ENCODE results near the gene LAMB3. TPM values are rescaled to one million over a fixed set of nuclear protein-coding genes. Genes with fewer than 3 reads are reported as not detected.

The LAMB3 gene
- total RNA-seq, 1 experiment from 2014 or later = 0.28 TPM

- Histone ChIP-seq H3K27me3 (ENCODE audit: insufficient read depth, low read length) (no peaks in the 10 kb centered on the region), H2AFZ (ENCODE audit: low read length) (no peak overlapping the region), H3K23me2 (ENCODE audit: insufficient read length, low read depth, low read length, poor library complexity, severe bottlenecking) (no peaks in the 10 kb centered on the region), H3K79me2 (ENCODE audit: insufficient read depth, low read length) (no peaks in the 10 kb centered on the region), H2BK120ac (ENCODE audit: low read depth, low read length, poor library complexity, severe bottlenecking) (no peak overlapping the region), H3K56ac (ENCODE audit: insufficient read length, low read depth, low read length) (no peak overlapping the region), H4K20me1 (ENCODE audit: control insufficient read depth, insufficient read depth, insufficient read length) (no peaks in the 10 kb centered on the region), H2BK12ac (ENCODE audit: insufficient read length, low read depth, low read length) (no peak overlapping the region), H3K18ac (ENCODE audit: insufficient read length, low read depth, low read length) (no peak overlapping the region), H4K5ac (ENCODE audit: insufficient read length, low read depth, low read length) (no peak overlapping the region), H3K79me1 (ENCODE audit: insufficient read depth, low read depth, low read length, poor library complexity, severe bottlenecking) (no peaks in the 10 kb centered on the region), H3K4ac (ENCODE audit: low read depth, low read length) (no peak overlapping the region), H3K14ac (ENCODE audit: insufficient read depth, low read length) (no peak overlapping the region; the same call in 1 of the 2 replicates), H3K9ac (ENCODE audit: extremely low read depth, insufficient read length, low read length) (no peak overlapping the region), H3K4me1 (ENCODE audit: insufficient read depth, low read length) (no peaks in the 10 kb centered on the region; the same call in 1 of the 2 replicates), H3K23ac (ENCODE audit: insufficient read length, low read depth, low read length) (no peak overlapping the region), H3K9me3 (ENCODE audit: control insufficient read depth, low read depth, low read length) (no peaks in the 10 kb centered on the region), H2BK15ac (ENCODE audit: low read depth, low read length) (no peak overlapping the region), H3K4me2 (ENCODE audit: insufficient read depth, insufficient read length, low read length) (no peak overlapping the region), H2BK5ac (ENCODE audit: insufficient read length, low read length) (no peak overlapping the region), H2BK20ac (ENCODE audit: low read depth, low read length, poor library complexity, severe bottlenecking) (no peak overlapping the region), H3K27ac (ENCODE audit: insufficient read length, low read depth, low read length) (no peak overlapping the region), H4K8ac (replicated peaks; ENCODE audit: insufficient read length, low read depth, low read length) (no peak overlapping the region), H2AK5ac (ENCODE audit: insufficient read length, low read length) (no peak overlapping the region), H4K91ac (ENCODE audit: insufficient read length, low read depth, low read length) (no peak overlapping the region), H3T11ph (ENCODE audit: low read length) (no peak overlapping the region)
- peak overlapping the region in 1 of 3 experiments; percentile 83; a peak in 1 of 7 replicates for H3K27ac Mint-ChIP-seq
- no peaks in the 10 kb centered on the region; a peak in 1 of 7 replicates for H3K36me3 Mint-ChIP-seq (ENCODE audit: insufficient read depth in 1 of 3, low read depth in 3 of 3)
- no CpG with 5 or more reads among the region's 18 CpGs for WGBS (ENCODE audit: extremely low coverage, insufficient read length, low lambda C conversion rate)
- no peak overlapping the region for H3K4me3 Mint-ChIP-seq
- no peak for DNase-seq
- H3K27me3 Mint-ChIP-seq (ENCODE audit: low read depth) = peaks cover 7% of the 10 kb centered on the region
- H3K9me3 Mint-ChIP-seq = no peaks in the 10 kb centered on the region
- no peak for TF ChIP-seq CTCF (conservative IDR thresholded peaks at IDR 0.05)
- H3K4me1 Mint-ChIP-seq = peaks cover 27 to 35% of the 10 kb centered on the region in 2 experiments
Observed at GRCh38 chr1:209625791-209626285, 26.4 kb downstream of the LAMB3 start.
